ENCODE data around the gene TPGS1. TPM values are rescaled to one million over a fixed set of nuclear protein-coding genes. Genes with fewer than 3 reads are reported as not detected.

The TPGS1 gene
- total and polyA plus RNA-seq, 2 donors (not counting 1 experiment from before 2014, with no cell fraction given) = 8.1 to 33.8 TPM

GRCh38 chr19:482186-483041 is 24.9 kb upstream of the TPGS1 start:
- 58% methylated on average over 20 of the region's 20 CpGs for WGBS (ENCODE audit: insufficient coverage)
- Histone ChIP-seq H3K27me3 (replicated peaks in 1 of 4; ENCODE audit: control extremely low read depth in 1 of 4, control insufficient read depth in 3 of 4, insufficient read depth in 4 of 4, low read length in 3 of 4) (peaks cover 0 to 18% (median 8%) of the 10 kb centered on the region in 4 experiments), H3K4me1 (ENCODE audit: control insufficient read depth in 2 of 2, insufficient read depth in 2 of 2, low read length in 2 of 2) (peaks cover 0 to 6% of the 10 kb centered on the region in 2 donors), H3K27ac (ENCODE audit: low read length in 2 of 2) (no peak overlapping the region), H3K4me3 (ENCODE audit: control extremely low read depth in 1 of 5, extremely low read depth in 1 of 5, insufficient read depth in 1 of 5, low read depth in 2 of 5, low read length in 4 of 5) (no peak overlapping the region), H3K36me3 (replicated peaks in 1 of 2; ENCODE audit: control extremely low read depth in 1 of 2, control insufficient read depth in 1 of 2, extremely low read depth in 1 of 2, insufficient read depth in 2 of 2, low read length in 1 of 2) (no peaks in the 10 kb centered on the region), H3K79me2 (ENCODE audit: control insufficient read depth, insufficient read depth, low read length) (no peaks in the 10 kb centered on the region), H4K20me1 (ENCODE audit: control insufficient read depth, insufficient read depth, low read length, poor library complexity, severe bottlenecking) (no peaks in the 10 kb centered on the region), H3K9me3 (ENCODE audit: control extremely low read depth in 1 of 3, control insufficient read depth in 2 of 3, insufficient read depth in 1 of 3, low read length in 2 of 3) (peaks cover 0 to 26% (median 0%) of the 10 kb centered on the region in 3 donors), H3K9ac (ENCODE audit: low read length) (no peak overlapping the region), H3K4me2 (replicated peaks; ENCODE audit: low read depth, low read length, poor library complexity, severe bottlenecking) (no peak overlapping the region), H2AFZ (ENCODE audit: insufficient read depth, low read depth, low read length, poor library complexity, severe bottlenecking) (no peak overlapping the region)
- Mint-ChIP-seq H3K27me3 (peaks cover 11% of the 10 kb centered on the region), H3K9me3 (ENCODE audit: insufficient read depth) (peaks cover 4% of the 10 kb centered on the region), H3K4me1 (peaks cover 4% of the 10 kb centered on the region), H3K4me3 (no peak overlapping the region), H3K27ac (no peak overlapping the region)
- ChIA-PET CTCF (no interaction called here), POLR2A (no interaction called here)
- TF ChIP-seq CTCF (IDR thresholded peaks at IDR 0.05) = no peak
- TF ChIP-seq EZH2 (IDR thresholded peaks at IDR 0.05; ENCODE audit: borderline replicate concordance, insufficient read depth, low read depth, low read length, poor library complexity, severe bottlenecking) = no peak
- ATAC-seq (ENCODE audit: low read depth) (no peak), DNase-seq (no peak)
- intact Hi-C loops (cut with micrococcal nuclease) = no loop called here
